IPS-15b (cell line): ENCODE measurements around the gene EPHA2.

ENCODE experiments used
- H3K27me3 ChIP-seq: one replicate; pipeline ENCODE4 v1.6.1; 2013; ENCODE audit warnings: low read length; ENCODE audit not compliant: control insufficient read depth, insufficient read depth
- H3K36me3 ChIP-seq: one replicate; pipeline ENCODE4 v1.6.1; 2013; ENCODE audit warnings: low read length; ENCODE audit not compliant: control insufficient read depth, insufficient read depth
- H3K4me1 ChIP-seq: one replicate; pipeline ENCODE4 v1.6.1; 2013; ENCODE audit warnings: mild to moderate bottlenecking, low read length; ENCODE audit not compliant: control insufficient read depth, insufficient read depth
- H3K4me3 ChIP-seq: one replicate; pipeline ENCODE4 v1.5.1; 2013; ENCODE audit warnings: low read depth, low read length
- H3K9ac ChIP-seq: one replicate; pipeline ENCODE4 v1.6.1; 2013; ENCODE audit warnings: low read depth, mild to moderate bottlenecking, low read length
- H3K9me3 ChIP-seq: one replicate; pipeline ENCODE4 v1.6.1; 2013; ENCODE audit warnings: mild to moderate bottlenecking, low read length; ENCODE audit not compliant: control insufficient read depth, insufficient read depth

EPHA2 gene

DNA sequence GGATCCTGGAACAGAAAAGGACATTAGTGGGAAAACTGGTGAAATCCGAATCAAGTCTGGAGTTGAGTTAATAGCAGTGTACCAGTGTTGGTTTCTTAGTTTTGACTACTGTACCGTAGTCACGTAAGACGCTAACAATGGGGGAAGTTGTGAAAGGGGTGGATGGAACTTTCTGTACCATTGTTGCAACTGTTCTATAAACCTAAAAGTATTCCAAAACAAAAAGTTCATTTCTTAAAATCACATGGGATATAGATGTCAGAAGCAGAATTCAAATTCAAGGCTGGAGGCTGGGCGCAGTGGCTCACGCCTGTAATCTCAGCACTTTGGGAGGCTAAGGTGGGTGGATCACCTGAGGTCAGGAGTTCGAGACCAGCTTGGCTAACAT, 39.6 kb upstream of the EPHA2 start:
- H3K27me3 ChIP-seq: no peaks in the 10 kb centered on the region

DNA sequence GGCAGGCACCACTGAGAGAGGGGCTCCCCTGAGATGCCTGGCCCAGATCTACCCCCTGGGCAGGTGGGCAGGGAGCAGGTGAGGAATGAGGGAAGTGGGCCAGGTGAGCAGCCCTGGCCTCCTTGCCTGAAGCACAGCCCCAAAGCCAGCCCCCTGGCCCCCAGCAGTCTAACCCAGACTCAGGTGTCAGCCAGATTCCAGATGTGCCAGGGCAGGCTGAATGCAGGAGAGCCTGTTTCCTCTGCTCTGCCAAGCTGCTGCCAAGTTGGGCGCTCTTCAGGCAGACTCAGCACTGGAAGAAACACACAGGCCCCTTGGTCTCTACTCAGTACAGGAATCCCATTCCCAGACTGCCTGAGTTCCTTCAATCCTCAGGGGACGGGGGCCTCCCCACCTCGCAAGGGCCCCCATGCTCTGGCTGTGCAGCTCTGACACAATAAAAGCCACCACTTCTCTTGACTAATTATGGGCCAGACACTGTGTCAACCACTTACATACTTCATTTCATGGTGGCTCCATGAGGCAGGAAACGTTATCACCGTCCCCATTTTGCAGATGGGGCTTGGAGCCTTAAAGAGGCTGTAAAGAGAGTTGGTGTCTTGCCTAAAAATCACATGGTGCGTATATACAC, 36.2 kb upstream of the EPHA2 start:
- no peaks in the 10 kb centered on the region for H3K36me3 ChIP-seq
- no peaks in the 10 kb centered on the region for H3K27me3 ChIP-seq
- no peaks in the 10 kb centered on the region for H3K9me3 ChIP-seq
- H3K9ac ChIP-seq: no peak overlapping the region
- no peak overlapping the region for H3K4me3 ChIP-seq
- H3K4me1 ChIP-seq: no peaks in the 10 kb centered on the region

More for the DNA sequence above, 39.6 kb upstream of the EPHA2 start:
- Histone ChIP-seq H3K36me3 (peaks cover 10% of the 10 kb centered on the region), H3K9me3 (no peaks in the 10 kb centered on the region), H3K4me3 (no peak overlapping the region), H3K9ac (no peak overlapping the region), H3K4me1 (no peaks in the 10 kb centered on the region)

DNA sequence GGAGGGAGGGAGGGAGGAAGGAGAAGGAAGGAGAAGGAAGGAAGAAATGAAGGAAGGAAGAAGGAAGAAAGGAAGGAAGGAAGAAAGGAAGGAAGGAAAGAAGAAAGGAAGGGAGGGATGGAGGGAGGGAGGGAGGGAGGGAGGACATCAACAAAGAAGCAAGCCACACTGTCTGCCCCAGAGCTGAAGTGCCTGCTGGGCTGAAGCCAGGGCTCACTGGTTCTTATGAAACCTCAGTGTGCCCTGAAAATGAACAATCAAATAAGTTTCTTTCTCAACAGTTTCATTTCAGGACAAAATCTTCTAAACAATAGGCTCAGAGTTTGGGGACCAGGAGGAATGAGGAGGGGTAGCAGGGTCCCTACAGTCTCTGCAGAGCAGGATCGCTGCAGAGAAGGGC, 35.4 kb upstream of the EPHA2 start:
- H3K4me3 ChIP-seq: no peak overlapping the region
- H3K27me3 ChIP-seq: no peaks in the 10 kb centered on the region
- H3K9me3 ChIP-seq: no peaks in the 10 kb centered on the region
- H3K4me1 ChIP-seq: no peaks in the 10 kb centered on the region
- no peak overlapping the region for H3K9ac ChIP-seq
- H3K36me3 ChIP-seq: no peaks in the 10 kb centered on the region

DNA sequence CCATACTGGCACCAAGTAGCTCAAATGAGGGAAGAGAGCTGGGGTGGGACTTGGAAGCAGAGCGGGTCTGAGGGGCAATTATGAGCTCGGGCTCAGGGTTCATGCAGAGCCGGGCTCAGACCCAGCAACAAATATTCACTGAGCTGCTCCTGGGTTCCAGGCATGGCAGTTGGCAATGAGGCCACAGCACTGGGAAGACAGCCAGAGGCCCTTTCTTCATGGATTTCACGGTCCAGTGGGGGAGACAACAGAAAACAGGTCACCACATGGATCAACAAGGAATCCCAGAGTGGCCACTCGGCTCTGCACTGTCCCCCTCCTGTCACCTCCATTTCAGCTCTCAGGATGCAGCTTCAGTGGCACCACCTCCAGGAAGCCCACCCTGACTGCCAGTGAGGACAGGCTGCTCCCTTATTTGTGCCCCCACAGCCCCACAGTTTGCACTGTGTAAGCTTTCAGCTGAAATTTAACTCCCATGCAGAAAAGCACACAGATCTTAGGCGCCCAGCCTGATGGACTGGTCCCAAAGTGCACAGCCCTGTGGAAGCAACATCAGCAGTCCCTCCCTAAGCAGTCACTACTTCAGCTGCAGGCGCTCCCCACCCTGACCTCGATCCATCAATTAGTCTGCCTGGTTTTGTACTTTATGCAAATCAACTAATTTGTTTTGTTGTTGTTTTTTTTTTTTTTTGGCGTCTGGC, 34.2 kb upstream of the EPHA2 start:
- Histone ChIP-seq H3K36me3 (no peaks in the 10 kb centered on the region), H3K9ac (no peak overlapping the region), H3K4me1 (no peaks in the 10 kb centered on the region), H3K9me3 (no peaks in the 10 kb centered on the region), H3K4me3 (no peak overlapping the region), H3K27me3 (no peaks in the 10 kb centered on the region)

DNA sequence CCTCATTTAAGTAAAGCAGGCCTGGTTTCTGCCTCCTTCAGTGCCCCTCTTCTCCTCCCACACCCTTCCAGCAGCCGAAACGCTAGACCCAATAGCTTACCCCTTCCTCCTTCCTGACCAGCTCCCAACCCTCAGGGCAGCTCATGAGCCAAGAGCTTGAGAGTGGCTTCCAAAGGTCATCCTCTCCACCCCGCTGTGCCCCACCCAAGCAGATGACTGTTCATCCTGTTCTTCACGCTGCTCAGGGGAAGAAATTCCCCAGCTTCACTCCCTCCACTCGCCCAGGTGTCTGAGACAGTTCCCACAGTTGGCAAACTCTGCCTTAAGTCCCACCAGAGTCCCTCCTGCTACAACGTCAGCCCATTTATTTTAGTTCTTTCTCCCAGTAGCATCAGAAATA, 33.1 kb upstream of the EPHA2 start:
- Histone ChIP-seq H3K9ac (no peak overlapping the region), H3K27me3 (no peaks in the 10 kb centered on the region), H3K4me1 (no peaks in the 10 kb centered on the region), H3K36me3 (no peaks in the 10 kb centered on the region), H3K9me3 (no peaks in the 10 kb centered on the region), H3K4me3 (no peak overlapping the region)

DNA sequence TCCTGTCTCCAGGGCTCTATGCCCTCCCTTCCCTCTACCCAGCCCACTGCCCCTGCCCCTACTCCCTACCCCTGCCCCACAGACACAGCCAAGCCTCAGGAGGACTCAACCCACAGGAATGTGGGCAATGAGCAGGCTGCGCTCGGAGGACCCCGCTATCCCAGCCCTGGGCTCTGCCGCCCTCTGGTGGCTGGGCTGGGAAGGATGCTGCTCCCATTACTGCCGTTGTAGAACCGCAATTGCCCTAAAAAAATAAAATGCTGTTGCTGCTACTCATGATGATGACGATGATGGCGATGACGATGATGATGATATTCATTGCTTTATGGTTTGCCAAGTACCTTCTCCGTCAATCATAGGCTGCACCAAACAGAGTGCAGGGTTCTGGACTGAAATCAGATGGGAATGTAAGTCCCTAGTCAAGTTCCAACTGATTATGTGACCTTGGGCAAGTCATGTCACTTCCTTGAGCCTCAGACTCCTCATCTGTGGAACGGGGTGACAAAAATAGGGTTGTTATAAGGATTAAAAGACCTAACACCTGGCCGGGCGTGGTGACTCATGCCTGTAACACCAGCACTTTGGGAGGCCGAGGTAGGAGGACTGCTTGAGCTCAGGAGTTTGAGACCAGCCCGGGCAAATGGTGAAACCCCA, 32.0 kb upstream of the EPHA2 start:
- no peak overlapping the region for H3K9ac ChIP-seq

DNA sequence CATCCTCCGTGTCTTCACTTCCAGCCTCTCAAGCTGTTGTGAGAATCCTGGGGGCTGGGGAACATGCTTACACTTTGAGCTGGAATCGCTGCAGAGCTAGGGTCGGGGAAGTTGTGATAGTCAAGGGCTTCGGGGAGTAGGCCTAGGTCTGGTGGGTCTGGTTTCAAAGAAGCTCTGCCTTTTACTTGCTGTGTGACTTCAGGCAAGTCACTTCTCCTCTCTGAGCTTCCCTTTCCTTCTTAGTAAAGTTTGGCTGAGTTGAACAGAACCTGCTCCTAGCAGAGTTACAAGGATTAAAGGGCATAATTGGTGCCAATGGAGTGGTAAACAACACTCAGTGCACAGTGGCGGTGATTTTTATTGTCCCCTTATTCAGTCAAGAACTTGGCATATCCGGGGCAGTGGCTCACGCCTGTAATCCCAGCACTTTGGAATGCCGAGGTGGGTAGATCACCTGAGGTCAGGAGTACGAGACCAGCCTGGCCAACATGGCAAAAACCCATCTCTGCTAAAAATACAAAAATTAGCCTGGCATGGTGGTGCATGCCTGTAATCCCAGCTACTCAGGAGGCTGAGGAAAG, 30.9 kb upstream of the EPHA2 start:
- Histone ChIP-seq H3K36me3 (no peaks in the 10 kb centered on the region), H3K9ac (no peak overlapping the region), H3K4me3 (no peak overlapping the region), H3K9me3 (no peaks in the 10 kb centered on the region), H3K27me3 (no peaks in the 10 kb centered on the region), H3K4me1 (peaks cover 4% of the 10 kb centered on the region)

More for the DNA sequence above, 32.0 kb upstream of the EPHA2 start:
- H3K36me3 ChIP-seq: no peaks in the 10 kb centered on the region
- H3K27me3 ChIP-seq: no peaks in the 10 kb centered on the region
- no peak overlapping the region for H3K4me3 ChIP-seq
- no peaks in the 10 kb centered on the region for H3K4me1 ChIP-seq
- no peaks in the 10 kb centered on the region for H3K9me3 ChIP-seq

DNA sequence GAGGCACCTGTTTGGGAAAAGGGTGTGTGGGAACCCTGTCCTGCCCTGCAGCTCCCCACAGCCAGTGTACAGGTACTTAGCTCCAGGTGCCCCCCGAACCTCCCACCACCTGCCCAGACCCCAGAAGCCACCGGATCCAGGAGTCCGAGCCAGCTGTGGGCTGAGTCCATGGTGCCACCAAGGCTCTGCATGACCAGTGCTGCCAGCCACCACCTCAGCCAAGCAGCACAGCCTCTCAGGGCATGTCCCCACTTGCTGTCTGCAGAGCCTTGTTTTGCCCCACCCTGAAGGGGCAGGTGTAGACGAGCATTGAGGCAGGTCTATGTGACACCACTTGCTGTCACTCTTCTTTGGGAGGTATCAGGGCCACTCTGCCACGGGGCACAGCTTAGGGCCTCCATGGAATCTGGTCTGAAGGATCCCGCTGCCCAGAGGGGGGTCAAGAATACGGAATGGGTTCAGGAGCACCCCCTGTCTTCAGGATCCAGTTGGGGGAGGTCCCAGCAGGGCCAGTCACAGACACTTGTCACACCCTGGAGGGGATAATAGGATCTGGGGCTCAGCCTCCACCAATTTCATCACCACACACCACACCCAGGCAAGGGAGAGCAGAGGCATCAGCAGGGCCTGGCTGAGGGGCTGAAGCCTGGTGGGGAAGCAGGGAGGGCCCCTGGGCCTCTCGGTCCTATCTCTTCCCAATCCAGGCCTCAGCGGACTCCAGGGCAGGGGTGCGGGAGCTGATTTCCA, 28.9 kb upstream of the EPHA2 start:
- no peaks in the 10 kb centered on the region for H3K27me3 ChIP-seq
- peaks cover 4% of the 10 kb centered on the region for H3K4me1 ChIP-seq
- no peaks in the 10 kb centered on the region for H3K36me3 ChIP-seq
- no peak overlapping the region for H3K4me3 ChIP-seq
- H3K9ac ChIP-seq: no peak overlapping the region
- no peaks in the 10 kb centered on the region for H3K9me3 ChIP-seq

DNA sequence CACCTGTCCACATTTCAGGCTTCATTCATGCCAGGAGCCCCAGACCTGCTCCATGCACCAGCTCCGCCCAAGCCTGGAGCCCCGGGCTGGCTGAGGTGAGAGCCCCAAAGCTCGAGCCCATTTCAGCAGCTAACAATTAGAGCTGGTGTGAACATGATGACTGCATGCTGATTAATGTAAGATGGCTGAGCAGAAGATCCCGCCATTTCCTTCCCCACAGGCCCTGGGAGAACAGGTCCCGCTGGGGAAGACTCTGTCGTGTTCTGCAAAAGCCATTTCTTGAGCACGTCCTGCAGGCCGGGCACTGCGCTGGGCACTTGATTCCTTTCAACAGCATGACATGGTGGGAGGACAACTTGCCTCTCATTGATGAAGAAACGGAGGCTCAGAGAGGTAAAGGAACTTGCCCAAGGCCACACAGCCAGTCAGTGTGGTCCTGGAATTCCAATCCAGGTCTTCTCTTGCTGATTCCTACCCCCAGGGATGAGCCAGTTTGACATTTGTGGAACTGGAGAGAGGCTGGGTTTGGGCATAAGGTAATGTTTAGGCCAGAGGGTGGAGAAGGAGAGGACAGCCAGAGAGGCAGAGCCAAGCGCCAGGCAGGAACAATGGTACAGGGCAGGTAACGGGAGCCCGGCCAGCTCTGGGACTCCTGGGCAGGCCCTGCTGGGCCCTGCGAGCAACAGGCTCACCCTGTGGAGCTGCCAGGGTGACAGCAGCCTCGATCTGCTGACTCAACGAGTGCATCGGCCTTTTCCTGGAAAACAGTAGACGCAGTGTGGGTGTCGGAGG, 28.1 kb upstream of the EPHA2 start:
- H3K9me3 ChIP-seq: no peaks in the 10 kb centered on the region
- peaks cover 4% of the 10 kb centered on the region for H3K4me1 ChIP-seq
- H3K4me3 ChIP-seq: no peak overlapping the region
- no peak overlapping the region for H3K9ac ChIP-seq
- no peaks in the 10 kb centered on the region for H3K36me3 ChIP-seq
- no peaks in the 10 kb centered on the region for H3K27me3 ChIP-seq

DNA sequence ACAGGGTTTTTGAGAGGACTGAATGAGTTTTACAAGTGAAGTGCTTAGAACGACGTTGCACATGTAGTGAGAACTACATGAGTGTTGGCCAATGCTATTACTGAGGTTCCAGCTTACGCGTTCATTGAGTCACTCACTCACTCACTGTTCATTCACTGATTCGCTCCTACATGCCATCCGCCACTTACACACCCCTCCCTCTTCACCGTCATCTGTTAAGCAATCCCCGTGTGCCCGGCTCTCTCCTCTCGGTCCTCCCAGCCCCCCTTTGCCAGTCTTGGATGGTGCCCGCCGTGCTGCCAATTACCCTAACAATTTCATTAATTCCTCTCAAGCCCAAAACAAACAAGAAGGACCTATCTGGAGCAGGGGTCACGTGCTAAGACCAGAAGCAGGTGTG, 27.3 kb upstream of the EPHA2 start:
- Histone ChIP-seq H3K4me1 (peaks cover 4% of the 10 kb centered on the region), H3K9ac (no peak overlapping the region)

More for the DNA sequence above, 27.3 kb upstream of the EPHA2 start:
- no peaks in the 10 kb centered on the region for H3K36me3 ChIP-seq
- no peaks in the 10 kb centered on the region for H3K27me3 ChIP-seq
- no peak overlapping the region for H3K4me3 ChIP-seq
- no peaks in the 10 kb centered on the region for H3K9me3 ChIP-seq
